Transverse colon (tissue), 4 donors: Measurements from ENCODE around the gene NR3C1. TPM values are rescaled to one million over a fixed set of nuclear protein-coding genes. Genes with fewer than 3 reads are reported as not detected.

Experiments
- DNase-seq: peaks from one replicate; pipeline ENCODE4 v3.0.0-alpha.2; 2019
- H3K27ac ChIP-seq, 4 donors: fragments of 200-600 bp; sonication (generic); 2 replicates each; pipeline ENCODE4 v1.5.1; 2016 to 2018; ENCODE audit warnings: inconsistent platforms in 4 of 4
- H3K27me3 ChIP-seq: fragments of 200-600 bp; sonication (generic); 2 replicates; pipeline ENCODE4 v1.5.1; 2017; ENCODE audit warnings: inconsistent platforms
- H3K36me3 ChIP-seq, 4 donors: fragments of 200-600 bp; sonication (generic); 2 replicates each; pipeline ENCODE4 v1.5.1; 2017 to 2019; ENCODE audit warnings: inconsistent platforms in 4 of 4
- H3K4me1 ChIP-seq, 4 donors: fragments of 200-600 bp; sonication (generic); 2 replicates each; pipeline ENCODE4 v1.5.1; 2017 to 2020; ENCODE audit warnings: inconsistent platforms in 4 of 4
- H3K4me3 ChIP-seq, 4 donors: fragments of 200-600 bp; sonication (generic); 1 replicate in 1 of 4; 2 replicates in 3 of 4; pipeline versions ENCODE4 v1.5.1 to v1.6.1; 2017 to 2019; ENCODE audit warnings: inconsistent platforms in 4 of 4
- H3K9me3 ChIP-seq, 2 donors: fragments of 200-600 bp; sonication (generic); 2 replicates each; pipeline ENCODE4 v1.5.1; 2017 to 2019; ENCODE audit warnings: inconsistent platforms in 2 of 2
- CTCF ChIP-seq, 5 experiments: fragments of 200-600 bp in 3 of 5; fragments of 450-650 bp in 2 of 5; sonication (generic) in 3 of 5; IDR thresholded peaks; 1 replicate in 2 of 5; 2 replicates in 3 of 5; pipeline ENCODE4 v1.5.1; 2016 to 2017; ENCODE audit warnings: antibody characterized with exemption in 5 of 5, inconsistent platforms in 3 of 5, mild to moderate bottlenecking in 2 of 5, moderate library complexity in 1 of 5
- EP300 ChIP-seq: sonication (generic); formaldehyde crosslinking; IDR thresholded peaks from one replicate; pipeline ENCODE4 v1.6.1; 2017; ENCODE audit warnings: antibody characterized with exemption, low read depth
- POLR2A ChIP-seq: fragments of 450-650 bp; IDR thresholded peaks from one replicate; pipeline ENCODE4 v1.6.1; 2016; ENCODE audit warnings: antibody characterized with exemption, mild to moderate bottlenecking, moderate library complexity
- POLR2AphosphoS5 ChIP-seq, 3 donors: sonication (generic); formaldehyde crosslinking; IDR thresholded peaks; one replicate each; pipeline ENCODE4 v1.6.1; 2016; ENCODE audit warnings: antibody characterized with exemption in 3 of 3
- WGBS, 2 donors: methylation state at CpG; one replicate each; pipeline ENCODE4 v1.1.5; 2018; ENCODE audit warnings: low coverage in 1 of 2; 5-methylcytosine and 5-hydroxymethylcytosine counted together
- in situ Hi-C, 4 donors: fragments of 200-750 bp; cut with MboI; loops; one replicate each; pipeline versions ENCODE4 v1.15.0 to v1.15.1; 2017; ENCODE audit warnings: low sequenced_read_pairs in 3 of 4, low pct_ligation_motif_present in 1 of 4, low pct_unique_long_range_greater_than_20kb in 1 of 4
- intact Hi-C: fragments of 100-400 bp; cut with DNase I; formaldehyde crosslinking; loops from one replicate; pipeline ENCODE4 v1.15.1; 2023; ENCODE audit warnings: low total_unique reads
- total RNA-seq, 4 donors: library from RNA; depleted of rRNA; stranded (reverse); fragments of >200 nt; gene quantifications; one replicate each; pipeline ENCODE4 v1.1.0, GENCODE V29; 2016

The NR3C1 gene
- total RNA-seq, 4 donors from 2014 or later: 8.4 to 37.7 (median 30.3) TPM

DNA sequence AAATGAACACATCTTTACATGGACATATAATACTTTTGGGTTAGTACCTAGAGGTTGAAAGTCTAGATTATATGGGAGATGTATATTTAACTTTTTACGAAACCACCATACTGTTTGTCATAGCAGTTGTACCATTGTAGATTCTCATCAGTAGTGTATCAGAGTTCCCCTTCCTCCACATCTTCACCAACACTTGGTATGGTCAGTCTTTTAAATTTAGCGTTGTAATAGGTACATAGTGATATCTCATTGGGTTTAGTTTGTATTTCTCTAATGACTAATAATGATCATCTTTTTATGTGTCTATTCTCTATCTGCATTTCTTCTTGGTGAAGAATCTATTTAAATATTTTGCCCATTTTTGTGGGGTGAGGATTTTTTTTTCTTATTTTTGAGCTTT lies 137.5 kb downstream of the NR3C1 start:
- in situ Hi-C loops (no loop called here), intact Hi-C loops (no loop called here)
- TF ChIP-seq CTCF (IDR thresholded peaks at IDR 0.05) (no peak), POLR2A (no peak), EP300 (no peak), POLR2AphosphoS5 (IDR thresholded peaks at IDR 0.05) (no peak)
- H3K4me1 ChIP-seq: no peaks in the 10 kb centered on the region
- H3K4me3 ChIP-seq: no peak overlapping the region
- H3K27me3 ChIP-seq: no peaks in the 10 kb centered on the region
- H3K36me3 ChIP-seq: no peaks in the 10 kb centered on the region
- no peak for DNase-seq
- no peaks in the 10 kb centered on the region for H3K9me3 ChIP-seq
- 94 to 99% methylated on average over 2 of the region's 2 CpGs for WGBS, 2 donors
- H3K27ac ChIP-seq: no peak overlapping the region

DNA sequence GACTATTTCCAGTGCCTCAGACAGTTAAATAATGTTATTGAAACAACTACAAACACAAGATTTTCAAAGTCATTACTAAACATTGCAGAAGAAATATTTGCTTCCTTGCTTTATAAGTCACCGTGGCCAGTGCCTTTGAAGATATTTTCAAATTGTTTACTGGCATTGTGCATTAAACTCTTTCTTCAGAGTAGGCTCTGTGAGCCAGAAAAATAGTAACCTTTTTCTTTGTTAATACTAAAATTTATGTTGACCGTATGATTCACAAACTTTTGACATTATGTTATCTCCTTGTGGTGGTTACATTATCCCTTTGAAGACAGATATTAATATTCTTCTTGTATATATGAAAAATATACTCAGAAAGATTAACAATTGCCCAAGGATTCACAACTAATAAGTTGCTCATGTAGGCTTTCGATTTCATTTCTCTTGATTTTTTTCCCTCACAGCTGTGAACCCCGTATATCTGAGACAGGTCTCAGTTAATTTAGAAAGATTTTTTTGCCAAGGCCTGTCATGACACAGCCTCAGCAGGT lies 140.1 kb downstream of the NR3C1 start:
- WGBS, 2 donors: 66 to 86% methylated on average over 4 of the region's 4 CpGs

DNA sequence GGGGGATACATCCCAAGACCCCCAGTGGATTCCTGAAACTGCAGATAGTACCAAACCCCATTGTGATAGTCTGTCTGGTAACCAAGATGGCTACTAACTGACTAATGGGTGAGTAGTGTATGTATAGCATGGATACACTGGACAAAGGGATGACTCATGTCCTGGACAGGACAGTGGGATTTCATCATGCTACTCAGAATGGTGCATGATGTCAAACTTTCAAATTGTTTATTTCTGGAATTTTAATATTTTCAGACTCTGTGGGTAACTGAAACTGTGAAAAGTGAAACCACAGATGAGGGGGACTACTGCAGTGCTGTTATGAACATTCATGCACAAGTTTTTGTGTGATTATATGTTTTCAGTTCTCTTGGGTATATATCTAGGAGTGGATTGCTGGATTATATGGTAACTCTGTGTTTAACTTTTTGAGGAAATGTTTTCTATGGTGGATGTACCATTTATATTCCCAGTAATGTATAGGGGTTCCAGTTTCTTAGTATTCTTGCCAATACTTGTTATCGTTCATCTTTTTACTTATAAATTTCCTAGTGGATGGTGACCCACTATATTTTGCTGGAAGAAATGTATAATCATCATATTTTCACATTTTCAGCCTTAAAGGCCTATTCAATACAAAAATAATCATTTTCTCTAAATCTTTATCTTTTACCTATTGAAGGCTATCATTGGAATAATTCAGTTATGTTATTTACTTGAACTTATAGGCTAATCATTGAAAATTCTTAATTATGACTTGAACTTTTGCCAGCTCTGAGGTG lies 140.9 kb downstream of the NR3C1 start:
- no peak overlapping the region for H3K27ac ChIP-seq
- H3K9me3 ChIP-seq: no peaks in the 10 kb centered on the region
- H3K4me1 ChIP-seq: no peaks in the 10 kb centered on the region
- H3K27me3 ChIP-seq: no peaks in the 10 kb centered on the region
- 92 to 93% methylated on average over 1 of the region's 1 CpG for WGBS, 2 donors
- no peak overlapping the region for H3K4me3 ChIP-seq
- TF ChIP-seq POLR2AphosphoS5 (IDR thresholded peaks at IDR 0.05): no peak
- TF ChIP-seq POLR2A: no peak
- TF ChIP-seq EP300: no peak
- no peak for TF ChIP-seq CTCF (IDR thresholded peaks at IDR 0.05)
- H3K36me3 ChIP-seq: no peaks in the 10 kb centered on the region
- DNase-seq: no peak
- intact Hi-C loops (no loop called here), in situ Hi-C loops (no loop called here)

More for the DNA sequence above, 140.1 kb downstream of the NR3C1 start:
- Histone ChIP-seq H3K36me3 (no peaks in the 10 kb centered on the region), H3K27ac (no peak overlapping the region), H3K4me3 (no peak overlapping the region), H3K9me3 (no peaks in the 10 kb centered on the region), H3K27me3 (no peaks in the 10 kb centered on the region), H3K4me1 (no peaks in the 10 kb centered on the region)
- TF ChIP-seq CTCF (IDR thresholded peaks at IDR 0.05): no peak
- TF ChIP-seq EP300: no peak
- no peak for TF ChIP-seq POLR2AphosphoS5 (IDR thresholded peaks at IDR 0.05)
- TF ChIP-seq POLR2A: no peak
- in situ Hi-C loops: no loop called here
- intact Hi-C loops: no loop called here
- DNase-seq: no peak

DNA sequence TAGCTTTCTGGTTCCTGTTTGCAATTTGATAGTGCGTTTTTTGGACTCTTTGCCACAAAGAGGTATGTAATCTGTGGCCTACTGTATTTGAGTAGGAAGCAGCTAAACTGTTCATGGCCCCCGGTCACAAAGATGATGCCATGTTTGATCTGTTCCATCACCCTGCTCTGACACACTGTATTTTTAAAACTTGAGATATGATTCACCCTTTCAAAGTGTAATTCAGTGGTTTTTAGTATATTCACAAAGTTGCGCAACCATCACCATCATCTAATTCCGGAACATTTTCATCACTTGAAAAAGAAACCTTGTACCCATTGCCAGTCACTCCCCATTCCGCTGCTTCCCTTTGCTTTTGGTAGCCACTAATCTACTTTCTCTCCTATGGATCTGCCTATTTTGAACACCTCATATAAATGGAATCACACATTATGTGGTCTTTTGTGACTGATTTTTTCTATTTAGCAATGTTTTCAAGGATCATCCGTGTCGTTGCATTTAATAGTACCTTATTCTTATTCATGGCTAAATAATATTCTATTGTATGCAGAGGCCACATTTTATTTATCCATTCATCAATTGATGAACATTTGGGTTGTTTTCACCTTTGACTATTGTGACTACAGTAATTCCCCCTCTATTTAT lies 141.6 kb downstream of the NR3C1 start:
- no peak overlapping the region for H3K27ac ChIP-seq
- no peaks in the 10 kb centered on the region for H3K36me3 ChIP-seq
- DNase-seq: no peak
- TF ChIP-seq POLR2AphosphoS5 (IDR thresholded peaks at IDR 0.05): no peak
- no peak for TF ChIP-seq POLR2A
- no peak for TF ChIP-seq EP300
- TF ChIP-seq CTCF (IDR thresholded peaks at IDR 0.05): no peak
- no peaks in the 10 kb centered on the region for H3K27me3 ChIP-seq
- no peaks in the 10 kb centered on the region for H3K9me3 ChIP-seq
- no peak overlapping the region for H3K4me3 ChIP-seq
- 90 to 94% methylated on average over 6 to 7 of the region's 7 CpGs for WGBS, 2 donors
- in situ Hi-C loops (no loop called here), intact Hi-C loops (no loop called here)
- no peaks in the 10 kb centered on the region for H3K4me1 ChIP-seq
